Left forelimb (tissue), 1 donor: ENCODE measurements around the gene HCST.

Experiments
- DNase-seq: peaks from one replicate; pipeline ENCODE4 v3.0.0-alpha.2; 2018; ENCODE audit warnings: low spot score

The HCST gene

DNA sequence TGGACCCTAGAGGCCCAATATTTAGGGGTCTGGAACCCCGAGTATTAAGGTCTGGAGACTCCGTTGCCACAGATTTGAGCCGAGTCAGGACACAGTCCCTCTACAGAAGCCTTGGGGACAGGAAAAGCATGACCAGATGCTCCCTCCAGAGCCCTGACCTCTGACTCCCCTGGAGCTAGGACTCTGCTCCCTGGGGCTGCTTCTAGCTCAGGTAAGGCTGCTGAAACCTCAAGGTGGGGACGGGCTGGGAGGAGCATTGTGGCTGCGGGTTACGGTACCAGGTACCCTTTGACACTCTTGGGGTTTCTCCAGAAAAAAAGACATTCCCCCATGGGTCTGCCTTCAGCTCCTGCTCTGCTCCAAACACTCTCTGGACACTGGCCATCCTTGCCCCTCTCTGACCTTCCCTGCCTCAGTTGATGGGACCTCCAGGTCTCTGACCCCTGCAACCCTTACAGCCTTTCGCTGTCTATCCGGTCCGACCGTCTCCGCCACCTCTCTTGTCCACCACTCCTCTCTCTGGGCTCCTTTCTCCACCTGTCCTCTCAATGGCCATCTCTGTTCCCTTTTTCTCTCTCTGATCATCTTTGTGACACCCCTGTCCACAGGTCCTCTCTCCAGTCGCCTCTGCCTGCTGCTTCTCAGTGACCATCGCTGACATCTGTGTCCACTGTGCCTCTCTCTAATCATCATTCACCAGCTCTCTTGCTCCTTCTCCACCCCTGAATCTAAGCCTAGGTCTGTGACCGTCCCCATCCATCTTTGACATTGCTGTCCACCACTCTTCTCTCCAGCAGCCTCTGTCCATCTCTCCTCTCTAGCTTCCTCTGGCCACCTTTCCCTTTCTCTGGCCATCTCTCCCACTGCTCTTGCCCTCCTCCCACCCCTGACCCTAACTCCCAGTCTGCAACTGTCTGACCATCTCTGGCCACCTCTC, 35.3 kb downstream of the HCST start:
- DNase-seq = no peak

GRCh38 chr19:35938282-35939224, 36.2 kb downstream of the HCST start:
- no peak for DNase-seq

- no peak for DNase-seq
These were observed 37.2 kb downstream of the HCST start for GRCh38 chr19:35939307-35940077.

DNA sequence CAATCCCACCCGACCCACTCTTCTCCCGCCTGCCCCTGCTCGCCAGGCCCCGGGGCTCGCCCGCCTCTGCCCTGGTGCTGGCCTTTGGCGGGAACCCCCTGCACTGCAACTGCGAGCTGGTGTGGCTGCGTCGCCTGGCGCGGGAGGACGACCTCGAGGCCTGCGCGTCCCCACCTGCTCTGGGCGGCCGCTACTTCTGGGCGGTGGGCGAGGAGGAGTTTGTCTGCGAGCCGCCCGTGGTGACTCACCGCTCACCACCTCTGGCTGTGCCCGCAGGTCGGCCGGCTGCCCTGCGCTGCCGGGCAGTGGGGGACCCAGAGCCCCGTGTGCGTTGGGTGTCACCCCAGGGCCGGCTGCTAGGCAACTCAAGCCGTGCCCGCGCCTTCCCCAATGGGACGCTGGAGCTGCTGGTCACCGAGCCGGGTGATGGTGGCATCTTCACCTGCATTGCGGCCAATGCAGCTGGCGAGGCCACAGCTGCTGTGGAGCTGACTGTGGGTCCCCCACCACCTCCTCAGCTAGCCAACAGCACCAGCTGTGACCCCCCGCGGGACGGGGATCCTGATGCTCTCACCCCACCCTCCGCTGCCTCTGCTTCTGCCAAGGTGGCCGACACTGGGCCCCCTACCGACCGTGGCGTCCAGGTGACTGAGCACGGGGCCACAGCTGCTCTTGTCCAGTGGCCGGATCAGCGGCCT, 37.9 kb downstream of the HCST start:
- DNase-seq = no peak

DNA sequence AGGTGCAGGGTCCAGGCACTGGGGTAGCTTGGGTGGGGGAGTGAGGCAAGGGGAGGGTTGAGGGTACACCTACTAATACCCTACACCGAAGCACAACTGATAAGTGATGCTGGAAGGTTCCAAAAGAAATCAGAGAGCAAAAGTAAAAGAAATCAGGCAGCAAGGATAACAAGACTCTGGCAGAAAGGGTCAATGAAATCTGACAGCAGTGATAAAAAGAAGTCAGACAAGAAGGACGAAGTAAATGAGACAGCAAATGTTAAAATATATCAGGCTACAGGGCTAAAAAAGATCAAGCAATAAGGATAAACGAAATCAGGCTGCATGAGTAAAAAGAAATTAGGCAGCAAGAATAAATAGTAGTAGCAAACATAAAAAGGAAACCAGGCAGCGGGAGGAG, 38.5 kb downstream of the HCST start:
- DNase-seq = no peak

GRCh38 chr19:35942235-35942634, 39.9 kb downstream of the HCST start:
- no peak for DNase-seq

DNA sequence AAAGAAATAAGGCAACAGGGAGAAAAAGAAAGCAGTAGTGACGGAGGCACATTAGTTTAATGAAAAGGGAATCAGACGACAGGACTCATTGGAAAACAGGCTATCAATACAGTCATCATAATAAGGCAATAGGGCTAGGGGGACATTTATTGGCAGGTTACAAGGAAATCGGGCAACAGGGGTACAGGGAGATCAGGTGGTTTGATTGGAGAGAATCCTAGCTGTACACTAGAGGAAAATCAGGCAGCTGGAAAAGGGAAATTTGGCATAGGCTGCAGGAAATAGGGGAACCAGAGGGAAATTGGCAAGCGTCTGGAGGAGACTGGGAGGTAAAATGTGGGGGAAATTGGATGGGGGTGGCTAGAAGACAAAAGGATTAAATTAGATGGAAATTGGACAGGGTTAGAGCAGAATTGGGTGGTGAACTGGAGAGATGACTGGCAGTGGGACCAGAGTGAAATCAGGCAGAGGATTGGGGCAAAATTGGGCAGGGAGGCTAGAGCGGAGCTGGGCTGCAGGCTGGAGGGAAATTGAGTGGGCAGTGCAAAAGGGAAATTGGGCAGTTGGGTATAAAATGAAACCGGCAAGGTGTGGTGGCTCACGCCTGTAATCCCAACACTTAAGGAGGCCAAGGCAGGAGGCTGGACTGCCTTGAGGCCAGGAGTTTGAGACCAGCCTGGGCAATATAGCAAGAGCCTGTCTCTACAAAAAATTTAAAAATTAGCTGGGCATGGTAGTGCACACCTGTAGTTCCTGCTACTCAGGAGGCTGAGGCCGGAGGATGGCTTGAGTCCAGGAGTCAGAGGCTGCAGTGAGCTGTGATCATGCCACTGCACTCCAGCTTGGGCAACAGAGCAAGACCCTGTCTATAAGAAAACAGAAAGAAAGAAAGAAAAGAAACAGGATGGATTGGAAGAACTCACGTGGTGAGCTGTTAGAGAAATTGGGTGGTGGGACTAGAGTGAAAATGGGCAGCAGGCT, 41.3 kb downstream of the HCST start:
- DNase-seq = no peak

DNA sequence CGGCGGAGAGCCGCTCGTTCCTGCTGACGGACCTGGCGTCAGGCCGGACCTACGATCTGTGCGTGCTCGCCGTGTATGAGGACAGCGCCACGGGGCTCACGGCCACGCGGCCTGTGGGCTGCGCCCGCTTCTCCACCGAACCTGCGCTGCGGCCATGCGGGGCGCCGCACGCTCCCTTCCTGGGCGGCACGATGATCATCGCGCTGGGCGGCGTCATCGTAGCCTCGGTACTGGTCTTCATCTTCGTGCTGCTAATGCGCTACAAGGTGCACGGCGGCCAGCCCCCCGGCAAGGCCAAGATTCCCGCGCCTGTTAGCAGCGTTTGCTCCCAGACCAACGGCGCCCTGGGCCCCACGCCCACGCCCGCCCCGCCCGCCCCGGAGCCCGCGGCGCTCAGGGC, 42.2 kb downstream of the HCST start:
- DNase-seq = no peak

GRCh38 chr19:35945121-35945790, 42.9 kb downstream of the HCST start:
- DNase-seq = no peak

DNA sequence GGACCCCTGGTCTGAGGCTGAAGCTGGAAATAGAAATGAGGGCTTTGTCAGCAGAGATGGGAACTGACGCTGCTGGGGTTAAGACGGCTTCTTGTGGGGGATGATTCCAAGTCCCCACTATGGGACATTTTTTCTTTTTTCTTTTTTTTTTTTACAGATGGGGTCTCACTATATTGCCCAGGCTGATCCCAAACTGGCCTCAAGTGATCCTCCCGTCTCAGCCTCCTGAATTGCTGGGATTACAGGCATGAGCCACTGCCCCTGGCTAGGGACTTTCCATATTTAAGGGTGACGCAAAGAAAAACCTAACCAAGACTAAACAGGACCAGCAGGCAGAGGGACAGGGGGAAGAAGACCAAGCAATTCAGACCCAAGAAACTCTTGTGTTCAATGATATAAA, 43.9 kb downstream of the HCST start:
- no peak for DNase-seq

GRCh38 chr19:35949131-35949530, 46.8 kb downstream of the HCST start:
- DNase-seq = no peak
